Measurements from ENCODE around the gene NBAS.

The NBAS gene

GRCh38 chr2:15421753-15422152, 139.4 kb downstream of the NBAS start:
- H3K36me3 ChIP-seq (ENCODE audit: insufficient read depth, low read length), result no peaks in the 10 kb centered on the region
- no peaks in the 10 kb centered on the region for H3K79me2 ChIP-seq (ENCODE audit: insufficient read depth, low read length)
- H4K20me1 ChIP-seq (ENCODE audit: insufficient read depth, low read length), result no peaks in the 10 kb centered on the region
- H3K9me3 ChIP-seq (ENCODE audit: low read length), result no peaks in the 10 kb centered on the region
- no peak overlapping the region for H2AFZ ChIP-seq (ENCODE audit: low read length)
- TF ChIP-seq CTCF (IDR thresholded peaks at IDR 0.05; ENCODE audit: low read length), result no peak
- no peak for TF ChIP-seq EZH2 (IDR thresholded peaks at IDR 0.05; ENCODE audit: borderline replicate concordance, low read length)
- H3K27me3 ChIP-seq (ENCODE audit: insufficient read depth, low read length), result no peaks in the 10 kb centered on the region
- H3F3A ChIP-seq (ENCODE audit: insufficient read depth, low read length), result no peaks in the 10 kb centered on the region
- H3K4me2 ChIP-seq (ENCODE audit: low read length), result no peak overlapping the region
- no peaks in the 10 kb centered on the region for H3K4me1 ChIP-seq (ENCODE audit: insufficient read depth, low read length, severe bottlenecking)
- H3K9ac ChIP-seq (ENCODE audit: low read length), result no peak overlapping the region
- no peak overlapping the region for H3K4me3 ChIP-seq (ENCODE audit: low read depth, low read length, poor library complexity, severe bottlenecking)
- no peaks in the 10 kb centered on the region for H3K9me2 ChIP-seq (ENCODE audit: low read depth, low read length)
- no peak overlapping the region for H3K27ac ChIP-seq (ENCODE audit: low read depth, low read length, poor library complexity, severe bottlenecking)

GRCh38 chr2:15415748-15416147, 145.4 kb downstream of the NBAS start:
- no peaks in the 10 kb centered on the region for H3K4me1 ChIP-seq (ENCODE audit: insufficient read depth, low read length, severe bottlenecking)
- H2AFZ ChIP-seq (ENCODE audit: low read length), result no peak overlapping the region
- no peak overlapping the region for H3K4me3 ChIP-seq (ENCODE audit: low read depth, low read length, poor library complexity, severe bottlenecking)
- no peaks in the 10 kb centered on the region for H3K79me2 ChIP-seq (ENCODE audit: insufficient read depth, low read length)
- TF ChIP-seq CTCF (IDR thresholded peaks at IDR 0.05; ENCODE audit: low read length) (no peak), EZH2 (IDR thresholded peaks at IDR 0.05; ENCODE audit: borderline replicate concordance, low read length) (no peak)
- no peaks in the 10 kb centered on the region for H3F3A ChIP-seq (ENCODE audit: insufficient read depth, low read length)
- no peaks in the 10 kb centered on the region for H3K27me3 ChIP-seq (ENCODE audit: insufficient read depth, low read length)
- H3K27ac ChIP-seq (ENCODE audit: low read depth, low read length, poor library complexity, severe bottlenecking), result no peak overlapping the region
- H3K4me2 ChIP-seq (ENCODE audit: low read length), result no peak overlapping the region
- H3K36me3 ChIP-seq (ENCODE audit: insufficient read depth, low read length), result peaks cover 7% of the 10 kb centered on the region; the same call in 1 of the 2 replicates
- H3K9ac ChIP-seq (ENCODE audit: low read length), result no peak overlapping the region
- no peaks in the 10 kb centered on the region for H4K20me1 ChIP-seq (ENCODE audit: insufficient read depth, low read length)
- no peaks in the 10 kb centered on the region for H3K9me3 ChIP-seq (ENCODE audit: low read length)
- no peaks in the 10 kb centered on the region for H3K9me2 ChIP-seq (ENCODE audit: low read depth, low read length)

DNA sequence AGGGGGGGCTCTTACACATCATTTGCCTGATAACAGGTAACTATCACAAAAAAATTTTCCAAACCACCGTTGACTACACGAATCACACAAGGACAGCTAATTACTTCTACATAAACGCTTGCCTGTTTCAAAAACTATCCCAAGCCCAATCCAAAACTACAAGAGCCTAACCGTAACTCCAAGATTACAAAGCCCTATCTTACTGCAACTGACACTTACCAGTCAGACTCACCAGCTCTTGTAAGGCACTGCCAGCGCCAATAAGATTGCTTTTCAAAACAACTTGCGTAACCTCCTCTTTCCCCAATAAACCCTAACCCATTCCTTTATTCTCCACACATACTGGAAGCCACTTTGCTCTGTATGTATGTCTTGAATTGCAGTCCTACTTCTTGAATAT, 148.4 kb downstream of the NBAS start:
- Histone ChIP-seq H3K9me3 (ENCODE audit: low read length) (no peaks in the 10 kb centered on the region), H3K36me3 (ENCODE audit: insufficient read depth, low read length) (peaks cover 7% of the 10 kb centered on the region; the same call in 1 of the 2 replicates), H4K20me1 (ENCODE audit: insufficient read depth, low read length) (no peaks in the 10 kb centered on the region), H3K27me3 (ENCODE audit: insufficient read depth, low read length) (no peaks in the 10 kb centered on the region), H3K9me2 (ENCODE audit: low read depth, low read length) (no peaks in the 10 kb centered on the region), H3K4me1 (ENCODE audit: insufficient read depth, low read length, severe bottlenecking) (no peaks in the 10 kb centered on the region), H2AFZ (ENCODE audit: low read length) (no peak overlapping the region), H3F3A (ENCODE audit: insufficient read depth, low read length) (no peaks in the 10 kb centered on the region), H3K79me2 (ENCODE audit: insufficient read depth, low read length) (no peaks in the 10 kb centered on the region), H3K4me3 (ENCODE audit: low read depth, low read length, poor library complexity, severe bottlenecking) (no peak overlapping the region), H3K27ac (ENCODE audit: low read depth, low read length, poor library complexity, severe bottlenecking) (no peak overlapping the region), H3K4me2 (ENCODE audit: low read length) (no peak overlapping the region), H3K9ac (ENCODE audit: low read length) (no peak overlapping the region)
- TF ChIP-seq CTCF (IDR thresholded peaks at IDR 0.05; ENCODE audit: low read length) (no peak), EZH2 (IDR thresholded peaks at IDR 0.05; ENCODE audit: borderline replicate concordance, low read length) (no peak)

All from OCI-LY1 (cell line).